Mesendoderm (in vitro differentiated cells): ENCODE measurements around the gene HNRNPUL1.

Experiments
- DNase-seq: peaks from one replicate; pipeline ENCODE4 v3.0.0; 2013
- H2AK5ac ChIP-seq: 2 replicates; pipeline ENCODE4 v1.6.1; 2013; ENCODE audit warnings: low read length, inconsistent platforms
- H2BK120ac ChIP-seq: 2 replicates; pipeline ENCODE4 v1.6.1; 2013; ENCODE audit warnings: low read depth, mild to moderate bottlenecking, low read length, moderate library complexity, mixed read lengths
- H2BK15ac ChIP-seq: replicated peaks from 2 replicates; pipeline ENCODE4 v1.6.1; 2013; ENCODE audit warnings: low read depth, mild to moderate bottlenecking, moderate library complexity
- H2BK5ac ChIP-seq: 2 replicates; pipeline ENCODE4 v1.6.1; 2013; ENCODE audit warnings: low read length, inconsistent platforms
- H3K18ac ChIP-seq: 2 replicates; pipeline ENCODE4 v1.6.1; 2013; ENCODE audit warnings: mild to moderate bottlenecking, low read length, mixed read lengths
- H3K23ac ChIP-seq: one replicate; pipeline ENCODE4 v1.6.1; 2013; ENCODE audit warnings: low read length
- H3K27ac ChIP-seq: 2 replicates; pipeline ENCODE4 v1.5.1; 2013; ENCODE audit warnings: low read depth, mild to moderate bottlenecking, inconsistent platforms, low read length, moderate library complexity
- H3K27me3 ChIP-seq: 2 replicates; pipeline ENCODE4 v1.6.1; 2013; ENCODE audit warnings: low read length, control low read depth, mild to moderate bottlenecking, inconsistent platforms; ENCODE audit not compliant: insufficient read depth, poor library complexity
- H3K36me3 ChIP-seq: 2 replicates; pipeline ENCODE4 v1.6.1; 2013; ENCODE audit warnings: low read length, inconsistent platforms; ENCODE audit not compliant: control insufficient read depth, insufficient read depth
- H3K4ac ChIP-seq: one replicate; pipeline ENCODE4 v1.6.1; 2013; ENCODE audit warnings: low read depth, mild to moderate bottlenecking, low read length, moderate library complexity
- H3K4me1 ChIP-seq: 2 replicates; pipeline ENCODE4 v1.6.1; 2013; ENCODE audit warnings: low read depth, low read length, inconsistent platforms; ENCODE audit not compliant: control insufficient read depth
- H3K4me2 ChIP-seq: 2 replicates; pipeline ENCODE4 v1.6.1; 2013; ENCODE audit warnings: low read length
- H3K4me3 ChIP-seq: 2 replicates; pipeline ENCODE4 v1.5.1; 2013; ENCODE audit warnings: mild to moderate bottlenecking, low read length
- H3K56ac ChIP-seq: one replicate; pipeline ENCODE4 v1.6.1; 2013; ENCODE audit warnings: low read length
- H3K79me1 ChIP-seq: 2 replicates; pipeline ENCODE4 v1.6.1; 2013; ENCODE audit warnings: low read length, inconsistent platforms
- H3K79me2 ChIP-seq: 2 replicates; pipeline ENCODE4 v1.6.1; 2013; ENCODE audit warnings: mild to moderate bottlenecking, low read length; ENCODE audit not compliant: control insufficient read depth, insufficient read depth
- H3K9ac ChIP-seq: 2 replicates; pipeline ENCODE4 v1.6.1; 2013; ENCODE audit warnings: low read length, inconsistent platforms
- H4K5ac ChIP-seq: one replicate; pipeline ENCODE4 v1.6.1; 2013; ENCODE audit warnings: low read length
- H4K8ac ChIP-seq: one replicate; pipeline ENCODE4 v1.6.1; 2013; ENCODE audit warnings: low read depth, mild to moderate bottlenecking, control low read depth, low read length, moderate library complexity
- WGBS: extraction: QIAGEN DNeasy Blood & Tissue Kit; methylation state at CpG from one replicate; pipeline ENCODE4 v1.1.7; 2013; ENCODE audit warnings: low lambda C conversion rate, missing lambda C conversion rate; ENCODE audit not compliant: insufficient coverage; ENCODE audit errors: extremely low coverage; 5-methylcytosine and 5-hydroxymethylcytosine counted together

Gene HNRNPUL1

GRCh38 chr19:41230067-41230857 lies 33.9 kb upstream of the HNRNPUL1 start:
- H2BK5ac ChIP-seq: no peak overlapping the region
- no peaks in the 10 kb centered on the region for H3K79me2 ChIP-seq
- H4K8ac ChIP-seq: no peak overlapping the region
- no peak overlapping the region for H2BK120ac ChIP-seq
- H3K27ac ChIP-seq: no peak overlapping the region
- H3K23ac ChIP-seq: no peak overlapping the region
- no peaks in the 10 kb centered on the region for H3K36me3 ChIP-seq
- DNase-seq: no peak
- H3K4me2 ChIP-seq: no peak overlapping the region
- H2AK5ac ChIP-seq: no peak overlapping the region
- no peak overlapping the region for H4K5ac ChIP-seq
- no peaks in the 10 kb centered on the region for H3K27me3 ChIP-seq
- H3K18ac ChIP-seq: no peak overlapping the region
- no peak overlapping the region for H2BK15ac ChIP-seq
- no CpG with 5 or more reads among the region's 3 CpGs for WGBS
- H3K9ac ChIP-seq: no peak overlapping the region
- no peak overlapping the region for H3K4ac ChIP-seq
- no peaks in the 10 kb centered on the region for H3K79me1 ChIP-seq
- H3K4me3 ChIP-seq: no peak overlapping the region
- no peak overlapping the region for H3K56ac ChIP-seq
- H3K4me1 ChIP-seq: peaks cover 8% of the 10 kb centered on the region

- no peak overlapping the region for H4K5ac ChIP-seq
- H2BK5ac ChIP-seq: no peak overlapping the region
- H3K4me2 ChIP-seq: no peak overlapping the region
- no peaks in the 10 kb centered on the region for H3K79me2 ChIP-seq
- no CpG with 5 or more reads among the region's 8 CpGs for WGBS
- H2AK5ac ChIP-seq: no peak overlapping the region
- H2BK15ac ChIP-seq: no peak overlapping the region
- no peak overlapping the region for H4K8ac ChIP-seq
- no peak overlapping the region for H3K27ac ChIP-seq
- H3K4me1 ChIP-seq: no peaks in the 10 kb centered on the region
- no peak overlapping the region for H3K23ac ChIP-seq
- no peak overlapping the region for H3K4me3 ChIP-seq
- H3K36me3 ChIP-seq: peaks cover 2% of the 10 kb centered on the region
- no peaks in the 10 kb centered on the region for H3K79me1 ChIP-seq
- no peak overlapping the region for H3K56ac ChIP-seq
- H3K18ac ChIP-seq: no peak overlapping the region
- H3K27me3 ChIP-seq: no peaks in the 10 kb centered on the region
- no peak overlapping the region for H2BK120ac ChIP-seq
- no peak overlapping the region for H3K9ac ChIP-seq
- no peak for DNase-seq
- H3K4ac ChIP-seq: no peak overlapping the region
Measured at GRCh38 chr19:41232686-41233085, 31.5 kb upstream of the HNRNPUL1 start.

- H3K79me1 ChIP-seq: no peaks in the 10 kb centered on the region
- no peak overlapping the region for H4K5ac ChIP-seq
- H3K4me2 ChIP-seq: no peak overlapping the region
- no peak overlapping the region for H2AK5ac ChIP-seq
- H2BK120ac ChIP-seq: no peak overlapping the region
- H3K4ac ChIP-seq: no peak overlapping the region
- no peak overlapping the region for H4K8ac ChIP-seq
- no peak overlapping the region for H3K56ac ChIP-seq
- H3K23ac ChIP-seq: no peak overlapping the region
- H3K4me1 ChIP-seq: no peaks in the 10 kb centered on the region
- H3K4me3 ChIP-seq: no peak overlapping the region
- H3K18ac ChIP-seq: no peak overlapping the region
- H2BK5ac ChIP-seq: no peak overlapping the region
- no peak overlapping the region for H3K27ac ChIP-seq
- no peaks in the 10 kb centered on the region for H3K79me2 ChIP-seq
- no CpG with 5 or more reads among the region's 4 CpGs for WGBS
- no peaks in the 10 kb centered on the region for H3K27me3 ChIP-seq
- peaks cover 2% of the 10 kb centered on the region for H3K36me3 ChIP-seq
- DNase-seq: no peak
- no peak overlapping the region for H2BK15ac ChIP-seq
- no peak overlapping the region for H3K9ac ChIP-seq
Measured at GRCh38 chr19:41233748-41234240, 30.4 kb upstream of the HNRNPUL1 start.

GRCh38 chr19:41234512-41235168 lies 29.5 kb upstream of the HNRNPUL1 start:
- Histone ChIP-seq H3K4ac (no peak overlapping the region), H3K27me3 (no peaks in the 10 kb centered on the region), H4K8ac (no peak overlapping the region), H3K4me2 (no peak overlapping the region), H3K9ac (no peak overlapping the region), H2BK15ac (no peak overlapping the region), H3K56ac (no peak overlapping the region), H3K36me3 (peaks cover 2% of the 10 kb centered on the region), H2AK5ac (no peak overlapping the region), H3K23ac (no peak overlapping the region), H4K5ac (no peak overlapping the region), H3K18ac (no peak overlapping the region), H2BK5ac (no peak overlapping the region), H2BK120ac (no peak overlapping the region), H3K4me3 (no peak overlapping the region), H3K27ac (no peak overlapping the region), H3K4me1 (no peaks in the 10 kb centered on the region), H3K79me1 (no peaks in the 10 kb centered on the region), H3K79me2 (no peaks in the 10 kb centered on the region)
- DNase-seq: no peak
- WGBS: no CpG with 5 or more reads among the region's 8 CpGs

GRCh38 chr19:41235480-41235879 lies 28.7 kb upstream of the HNRNPUL1 start:
- no peak overlapping the region for H3K56ac ChIP-seq
- no peak overlapping the region for H2BK15ac ChIP-seq
- no peak overlapping the region for H2AK5ac ChIP-seq
- no peak overlapping the region for H3K4me2 ChIP-seq
- no CpG with 5 or more reads among the region's 4 CpGs for WGBS
- no peak overlapping the region for H2BK120ac ChIP-seq
- no peaks in the 10 kb centered on the region for H3K4me1 ChIP-seq
- peaks cover 2% of the 10 kb centered on the region for H3K36me3 ChIP-seq
- H4K5ac ChIP-seq: no peak overlapping the region
- H2BK5ac ChIP-seq: no peak overlapping the region
- no peak overlapping the region for H3K4ac ChIP-seq
- H3K27ac ChIP-seq: no peak overlapping the region
- H3K4me3 ChIP-seq: no peak overlapping the region
- H3K9ac ChIP-seq: no peak overlapping the region
- no peak overlapping the region for H3K23ac ChIP-seq
- no peaks in the 10 kb centered on the region for H3K27me3 ChIP-seq
- no peak for DNase-seq
- H3K79me2 ChIP-seq: no peaks in the 10 kb centered on the region
- H3K79me1 ChIP-seq: no peaks in the 10 kb centered on the region
- H3K18ac ChIP-seq: no peak overlapping the region
- no peak overlapping the region for H4K8ac ChIP-seq
